T-helper 1 cell treated with Interleukin-12 subunit alpha and Interleukin-12 subunit beta and Interleukin-4 antibody, amounts not matched to agents 30 ng/mL and 1 ng/mL, for 36 hours (primary cell): ENCODE data around the gene UBE2F. TPM values are rescaled to one million over a fixed set of nuclear protein-coding genes. Genes with fewer than 3 reads are reported as not detected.
"Not testable (repeated sequence)": the region's sequence is repeated elsewhere in the genome, so short reads cannot be mapped to it uniquely, and the experiment has no call there.

Experiments used
- intact Hi-C: fragments of 100-400 bp; cut with micrococcal nuclease; formaldehyde crosslinking; loops from one replicate; pipeline ENCODE4 v1.15.1; 2024
- total RNA-seq: library from RNA; stranded (reverse); gene quantifications from 2 replicates; pipeline ENCODE4 v1.2.3, GENCODE V29; 2022

UBE2F gene
- total RNA-seq, 1 donor from 2014 or later = 79.1 TPM

DNA sequence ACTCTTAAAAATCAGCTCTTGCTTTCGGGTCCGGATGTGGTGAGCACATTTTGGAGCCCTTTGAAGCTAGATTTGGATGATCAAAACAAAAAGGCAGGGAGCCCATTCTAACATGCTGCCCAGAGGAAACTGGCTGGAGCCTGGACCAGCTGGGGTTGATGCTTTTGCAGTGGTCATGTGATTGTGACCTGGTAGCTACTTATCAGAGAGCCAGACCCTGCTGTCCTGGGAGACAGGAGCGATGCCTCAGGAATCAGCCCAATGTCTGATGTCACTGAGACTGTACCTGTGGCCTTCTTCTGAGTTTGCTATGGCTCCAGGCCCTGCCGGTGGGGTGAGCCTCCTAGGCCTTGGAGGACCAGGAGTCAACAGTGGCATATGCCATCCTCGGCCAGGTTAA, 75.3 kb downstream of the UBE2F start:
- intact Hi-C loops = no loop called here

DNA sequence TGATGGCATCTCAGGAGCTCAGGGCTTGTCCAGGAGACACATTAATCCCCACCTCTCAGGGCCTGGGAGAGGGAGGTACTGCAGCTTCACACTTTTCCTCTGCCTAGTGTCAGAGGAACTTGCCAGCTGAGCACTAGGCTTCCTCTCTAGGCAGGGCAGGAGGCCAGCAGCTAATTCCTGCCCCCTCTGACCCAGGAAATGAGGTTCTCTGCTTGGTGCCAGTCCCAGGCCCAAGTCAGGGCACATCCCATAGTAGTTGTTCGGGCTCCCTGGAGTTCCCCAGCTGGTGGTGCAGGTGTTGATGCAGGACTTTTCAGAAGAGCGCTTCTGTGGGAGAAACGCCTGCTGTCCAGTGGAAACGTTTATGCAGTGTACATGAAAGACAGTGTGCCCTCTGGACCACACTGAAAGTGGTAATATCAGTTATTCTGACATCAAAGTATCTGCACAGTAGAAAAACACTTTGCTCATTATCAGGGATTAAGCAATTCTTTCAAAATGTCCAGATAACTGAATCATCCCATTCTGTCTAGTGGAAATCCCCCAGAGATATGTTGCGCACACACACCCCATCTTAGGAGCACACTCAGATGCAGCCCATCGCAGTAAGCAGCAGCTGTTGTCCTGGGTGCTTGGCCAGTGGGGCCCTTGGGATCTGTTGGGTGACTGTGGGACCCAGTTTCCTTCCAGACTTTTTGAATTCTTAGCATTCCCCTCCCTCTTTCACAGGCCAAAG, 76.2 kb downstream of the UBE2F start:
- intact Hi-C loops = no loop called here

DNA sequence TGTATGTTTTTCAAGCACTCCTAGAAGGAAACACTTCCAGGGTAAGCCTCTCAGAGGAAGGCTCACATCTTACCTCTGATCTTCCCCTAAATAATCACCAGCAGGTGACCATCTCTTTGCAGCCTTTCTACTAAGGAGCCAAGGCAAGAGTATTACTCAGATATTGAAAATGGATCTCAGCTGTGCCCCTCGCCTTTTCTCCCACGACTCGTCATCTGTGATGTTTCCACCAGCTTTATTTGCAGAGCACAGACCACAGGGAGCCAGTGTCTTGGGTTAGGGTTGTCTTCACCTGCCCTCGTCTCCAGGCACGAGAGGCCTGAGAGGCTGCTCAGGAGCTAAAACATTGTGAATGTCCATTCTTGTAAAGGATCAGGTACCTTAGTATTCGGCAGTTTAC, 77.0 kb downstream of the UBE2F start:
- intact Hi-C loops = no loop called here

DNA sequence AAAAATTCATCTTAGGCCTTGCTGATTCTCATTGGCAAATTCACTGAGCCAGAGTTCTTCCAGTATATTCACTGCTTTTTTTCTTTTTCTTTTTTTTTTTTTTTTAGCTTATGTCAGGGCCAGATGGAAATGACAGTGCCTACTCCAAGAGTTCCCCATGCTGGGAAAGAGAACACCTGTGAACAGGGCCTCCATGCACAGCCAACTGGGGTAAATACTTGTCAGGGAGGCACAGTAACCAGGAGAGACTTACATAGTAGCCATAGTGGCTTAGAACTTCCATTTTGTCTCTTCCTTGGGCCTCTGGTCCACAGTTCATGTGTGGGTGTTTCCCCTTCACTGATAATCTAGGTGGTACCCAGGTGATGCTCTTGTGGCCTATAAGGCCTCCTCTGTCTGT, 78.8 kb downstream of the UBE2F start:
- intact Hi-C loops = no loop called here

DNA sequence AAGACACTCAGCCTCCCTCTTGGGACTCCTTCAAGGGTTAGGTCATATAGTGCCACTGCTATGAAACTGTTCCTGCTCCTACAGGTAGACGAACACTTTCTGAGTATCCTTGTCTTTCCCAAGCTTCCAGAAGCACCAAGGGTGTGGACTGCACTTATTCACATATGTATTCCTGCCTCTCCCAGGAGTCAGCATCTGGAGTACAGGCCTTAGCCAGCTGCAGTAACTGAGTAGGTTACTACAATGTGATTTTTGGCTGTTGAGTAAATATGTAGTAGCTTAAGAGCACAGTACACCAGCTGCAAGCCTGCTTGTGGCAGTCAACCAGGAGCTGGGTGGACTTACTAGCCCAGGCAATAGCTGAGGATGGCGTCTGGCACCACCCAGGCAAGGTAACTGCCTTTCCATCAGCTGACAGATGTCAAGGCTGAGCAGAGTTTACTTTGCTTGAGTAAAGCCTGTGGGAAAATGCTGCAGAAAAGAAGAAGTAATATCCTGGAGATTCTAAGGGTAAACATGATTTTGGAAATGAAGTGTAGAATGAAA, 80.0 kb downstream of the UBE2F start:
- intact Hi-C loops = no loop called here

DNA sequence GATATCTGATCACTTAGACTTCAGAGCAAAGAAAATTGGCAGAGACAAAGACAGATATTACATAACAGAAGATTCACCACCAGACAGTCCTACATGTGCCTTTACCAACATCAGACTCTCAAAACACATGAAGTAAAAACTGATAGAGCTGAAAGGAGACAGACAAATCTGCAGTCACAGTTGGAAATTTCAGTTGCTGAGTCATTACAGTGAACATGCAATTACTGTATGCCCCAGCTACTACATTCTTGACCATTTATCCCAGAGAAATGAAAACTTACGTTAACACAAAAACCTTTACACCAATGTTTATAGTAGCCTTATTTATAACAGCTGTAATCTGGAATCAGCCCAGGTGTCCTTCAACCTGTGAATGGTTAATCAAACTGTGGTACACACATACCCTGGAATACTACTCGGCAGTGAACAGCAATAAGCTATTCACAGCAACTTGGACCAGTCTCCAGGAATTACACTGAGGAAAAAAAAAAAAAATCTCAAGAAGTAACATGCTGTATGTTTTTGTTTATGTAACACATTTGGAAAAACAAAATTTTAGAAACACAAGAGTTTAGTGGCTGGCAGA, 86.5 kb downstream of the UBE2F start:
- intact Hi-C loops = no loop called here

DNA sequence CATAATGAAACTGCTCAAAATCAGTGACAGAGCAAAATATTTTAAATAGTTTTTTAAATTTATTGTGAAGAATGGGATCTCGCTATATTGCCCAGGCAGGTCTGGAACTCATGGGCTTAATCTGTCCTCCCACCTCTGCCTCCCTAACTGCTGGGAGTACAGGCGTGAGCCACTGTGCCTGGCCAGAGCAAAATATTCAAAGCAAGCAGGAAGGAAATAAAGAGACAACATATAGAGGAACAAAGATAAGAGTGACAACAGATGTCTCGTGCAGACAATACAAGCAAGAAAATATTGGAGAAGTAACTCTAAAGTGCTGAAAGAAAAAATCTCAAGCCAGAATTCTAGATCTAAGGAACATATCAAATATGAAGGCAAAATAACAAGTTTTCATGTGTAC, 89.0 kb downstream of the UBE2F start:
- intact Hi-C loops = no loop called here

DNA sequence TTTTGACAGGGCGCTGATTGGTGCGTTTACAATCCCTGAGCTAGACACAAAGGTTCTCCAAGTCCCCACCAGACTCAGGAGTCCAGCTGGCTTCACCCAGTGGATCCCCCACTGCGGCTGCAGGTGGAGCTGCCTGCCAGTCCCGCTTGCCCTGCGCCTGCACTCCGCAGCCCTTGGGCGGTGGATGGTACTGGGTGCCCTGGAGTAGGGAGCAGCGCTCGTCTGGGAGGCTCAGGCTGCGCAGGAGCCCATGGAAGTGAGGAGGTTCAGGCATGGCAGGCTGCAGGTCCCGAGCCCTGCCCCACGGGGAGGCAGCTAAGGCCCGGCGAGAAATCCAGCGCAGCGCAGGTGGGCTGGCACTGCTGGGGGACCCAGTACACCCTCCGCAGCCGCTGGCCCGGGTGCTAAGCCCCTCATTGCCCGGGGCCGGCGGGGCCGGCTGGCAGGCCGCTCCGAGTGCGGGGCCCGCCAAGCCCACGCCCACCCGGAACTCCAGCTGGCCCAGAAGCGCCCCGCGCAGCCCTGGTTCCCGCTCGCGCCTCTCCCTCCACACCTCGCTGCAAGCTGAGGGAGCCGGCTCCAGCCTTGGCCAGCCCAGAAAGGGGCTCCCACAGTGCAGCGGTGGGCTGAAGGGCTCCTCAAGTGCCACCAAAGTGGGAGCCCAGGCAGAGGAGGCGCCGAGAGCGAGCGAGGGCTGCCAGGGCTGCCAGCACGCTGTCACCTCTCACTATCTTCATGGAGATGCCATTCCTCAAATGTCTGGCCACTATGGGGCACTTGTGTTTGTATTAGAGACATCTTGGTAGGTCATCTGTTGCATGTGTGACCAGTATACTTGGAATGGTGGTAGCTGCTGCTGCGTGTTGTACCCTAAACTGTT, 91.1 kb downstream of the UBE2F start:
- intact Hi-C loops = not testable (repeated sequence)

DNA sequence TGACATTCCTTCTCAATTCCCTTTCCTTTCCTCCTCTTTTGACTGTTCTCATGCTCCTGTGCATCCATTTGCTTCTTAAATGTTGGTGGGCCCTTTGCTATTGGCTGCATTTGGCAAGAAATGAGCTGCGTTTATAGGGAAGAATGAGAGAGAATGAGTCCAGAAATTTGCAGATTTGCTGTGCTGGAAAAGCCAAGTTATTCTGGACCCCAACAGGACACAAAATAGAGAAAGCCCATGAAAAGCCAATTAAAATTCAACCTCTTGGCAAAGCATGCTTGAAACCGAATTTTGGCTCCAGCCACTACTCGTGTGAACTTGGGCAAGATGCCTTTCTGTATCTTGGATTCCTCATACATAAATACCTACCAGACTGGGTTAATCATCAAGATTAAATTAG, 92.7 kb downstream of the UBE2F start:
- intact Hi-C loops = no loop called here

DNA sequence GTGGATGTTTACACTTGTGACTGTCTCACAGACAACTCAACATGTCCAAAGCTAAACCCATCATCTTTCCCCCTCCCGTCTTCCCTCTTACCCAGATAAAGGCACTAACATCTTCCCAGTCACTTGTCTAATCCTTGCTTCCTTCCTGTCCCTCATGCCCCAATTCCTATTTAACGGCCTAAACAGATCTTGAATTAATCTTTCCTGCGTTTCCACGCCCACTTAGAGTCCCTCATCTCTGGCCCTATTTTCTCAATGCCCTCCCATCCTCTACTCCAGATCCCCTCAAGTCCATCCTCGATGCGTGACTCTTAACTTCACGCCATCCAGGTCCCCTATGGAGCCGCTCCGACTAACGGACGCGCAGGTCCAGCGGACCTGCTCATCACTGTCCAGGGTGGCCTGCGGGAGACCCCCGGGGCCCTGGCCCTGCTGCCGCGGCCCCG, 93.3 kb downstream of the UBE2F start:
- intact Hi-C loops = loop anchor here (1.0 to 2.0 kb wide), 8 partner anchors 62 to 387 kb away; partner anchors contain the start of genes HES6, ILKAP and PER2

DNA sequence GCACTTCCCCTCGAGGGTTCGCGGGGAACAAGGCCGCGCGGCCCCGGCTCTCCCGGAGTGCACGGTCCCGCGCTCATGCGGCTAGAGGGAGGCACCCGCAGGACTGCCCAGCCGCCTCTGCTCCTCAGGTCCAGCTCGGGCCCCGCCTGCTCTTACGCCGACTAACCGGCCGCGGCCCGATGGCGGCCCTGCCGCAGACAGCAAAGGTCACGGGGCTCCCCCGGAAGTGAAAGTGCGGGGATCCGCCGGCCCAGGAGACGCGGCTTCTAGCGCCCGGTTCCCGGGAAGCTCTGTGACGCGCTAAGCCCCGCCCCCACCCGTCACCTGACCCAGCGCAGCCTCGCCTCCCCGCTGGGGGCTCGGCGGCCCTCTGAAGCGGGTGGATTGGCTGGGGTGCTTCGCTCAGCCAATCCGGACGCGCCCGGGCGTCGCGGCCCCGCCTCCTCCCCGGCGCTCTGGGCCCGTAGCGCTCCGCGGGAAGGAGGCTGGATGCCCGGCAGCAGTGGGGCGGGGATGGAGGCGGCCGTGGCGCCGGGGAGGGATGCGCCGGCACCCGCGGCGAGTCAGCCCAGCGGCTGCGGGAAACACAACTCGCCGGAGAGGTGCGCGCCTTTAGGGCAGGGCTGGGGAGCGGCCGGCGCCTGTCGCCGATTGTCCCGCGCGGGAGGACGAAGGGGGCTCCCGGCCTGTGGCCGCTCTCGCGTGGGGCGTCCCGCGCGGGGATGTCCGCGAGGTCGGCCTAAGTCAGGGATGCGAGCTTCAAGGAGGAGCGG, 93.9 kb downstream of the UBE2F start, which contains the start of gene SCLY:
Gene SCLY (plus strand): TSS at position 460 of the 773 bp plus-strand sequence. CDS start 54 bp downstream, at position 514.
- intact Hi-C loops = loop anchor here (1.0 to 2.0 kb wide), 11 partner anchors 62 to 388 kb away; partner anchors contain the start of genes HES6, ILKAP, PER2 and TRAF3IP1

DNA sequence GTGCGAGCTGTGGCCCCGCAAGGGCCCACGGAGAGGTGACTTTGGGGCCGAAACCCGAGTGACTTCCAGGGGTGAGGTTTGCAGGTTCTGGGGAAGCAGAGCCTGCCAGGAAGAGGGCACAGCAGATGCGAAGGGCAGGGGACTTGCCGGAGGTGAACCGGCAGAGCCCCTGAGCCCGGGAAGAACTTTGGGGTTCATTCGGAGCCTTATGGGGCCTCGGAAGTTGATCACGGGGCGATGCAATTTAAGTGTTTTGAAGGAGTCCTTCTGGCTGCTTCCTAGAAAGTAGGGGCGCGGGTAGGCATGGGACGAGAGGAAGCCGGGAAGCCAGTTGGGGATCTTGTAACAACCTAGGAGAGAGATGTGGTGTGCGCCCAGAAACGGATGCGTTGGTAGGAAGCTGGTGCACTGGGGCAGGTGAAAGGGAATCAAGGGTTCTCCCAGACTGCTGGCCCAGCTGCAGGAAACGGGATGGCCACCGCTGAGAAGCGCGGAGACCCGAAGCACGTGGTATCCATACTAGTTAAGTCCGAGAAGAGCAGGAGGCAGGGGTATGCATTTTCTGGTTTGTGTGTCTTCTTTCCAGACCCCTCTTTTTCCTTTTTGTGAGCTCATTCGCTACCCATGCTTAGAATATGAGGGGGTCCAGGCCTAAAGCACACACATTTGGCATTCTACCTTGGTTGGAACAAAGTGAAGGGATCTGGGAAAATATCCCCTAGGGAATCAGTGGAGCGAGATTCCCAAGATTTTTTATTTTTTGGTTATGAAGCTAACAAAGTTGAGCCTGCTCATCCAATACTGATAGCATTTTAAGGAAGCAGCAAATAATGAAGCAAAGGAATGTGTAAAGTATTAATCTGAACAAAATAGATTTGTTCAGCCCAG, 94.7 kb downstream of the UBE2F start:
- intact Hi-C loops = loop anchor here (1.0 to 2.0 kb wide), 7 partner anchors 138 to 389 kb away; partner anchors contain the start of genes HES6 and TRAF3IP1

DNA sequence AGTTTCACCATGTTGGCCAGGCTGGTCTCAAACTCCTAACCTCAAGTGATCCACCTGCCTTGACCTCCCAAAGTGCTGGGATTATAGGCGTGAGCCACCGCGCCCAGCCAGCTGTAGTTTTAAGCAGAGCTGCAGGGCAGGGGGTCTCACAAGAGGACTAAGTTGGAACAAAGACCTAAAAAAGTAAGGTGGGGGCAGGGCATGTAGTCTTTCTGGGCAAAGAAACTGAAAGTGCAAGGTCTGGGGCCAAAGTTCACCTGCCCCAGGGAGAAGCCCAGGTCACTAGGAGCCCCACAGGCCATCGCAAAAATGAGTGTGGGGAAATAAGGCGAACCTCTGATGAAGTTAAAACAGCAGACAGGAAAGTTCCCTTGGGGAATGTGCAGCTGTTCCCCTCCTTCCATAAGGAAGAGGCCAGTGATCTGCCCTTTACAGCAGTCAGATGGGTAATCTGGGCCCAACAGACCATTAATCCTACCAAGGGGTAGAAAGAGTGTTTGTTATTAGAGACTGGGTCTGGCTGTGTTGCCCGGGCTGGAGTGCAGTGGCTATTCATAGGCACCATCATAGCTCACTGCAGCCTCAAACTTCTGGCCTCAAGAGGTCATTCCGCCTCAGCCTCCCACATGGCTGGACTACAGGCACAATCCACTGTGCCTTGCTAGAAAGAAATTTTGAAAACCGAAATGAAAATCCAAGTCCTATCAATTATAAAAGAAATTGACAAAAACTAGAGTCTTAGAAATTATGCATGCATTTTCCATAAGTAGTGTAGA, 96.8 kb downstream of the UBE2F start:
- intact Hi-C loops = no loop called here

DNA sequence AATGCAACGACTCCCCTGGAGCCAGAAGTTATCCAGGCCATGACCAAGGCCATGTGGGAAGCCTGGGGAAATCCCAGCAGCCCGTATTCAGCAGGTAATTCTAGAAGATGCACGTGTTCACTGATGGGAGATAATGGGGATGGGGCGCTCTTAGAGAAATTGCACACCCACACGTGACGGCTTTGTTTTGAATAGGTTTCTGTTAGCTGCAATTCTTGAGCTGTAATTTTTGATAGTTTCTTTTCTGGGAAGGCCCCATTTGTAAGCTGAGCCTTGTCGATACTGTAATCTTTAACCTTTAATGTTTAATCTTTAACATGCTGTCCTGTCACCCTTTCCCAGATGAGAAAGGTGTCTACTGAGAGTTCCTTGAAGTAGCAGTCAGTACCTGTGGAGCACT, 97.6 kb downstream of the UBE2F start:
- intact Hi-C loops = no loop called here

DNA sequence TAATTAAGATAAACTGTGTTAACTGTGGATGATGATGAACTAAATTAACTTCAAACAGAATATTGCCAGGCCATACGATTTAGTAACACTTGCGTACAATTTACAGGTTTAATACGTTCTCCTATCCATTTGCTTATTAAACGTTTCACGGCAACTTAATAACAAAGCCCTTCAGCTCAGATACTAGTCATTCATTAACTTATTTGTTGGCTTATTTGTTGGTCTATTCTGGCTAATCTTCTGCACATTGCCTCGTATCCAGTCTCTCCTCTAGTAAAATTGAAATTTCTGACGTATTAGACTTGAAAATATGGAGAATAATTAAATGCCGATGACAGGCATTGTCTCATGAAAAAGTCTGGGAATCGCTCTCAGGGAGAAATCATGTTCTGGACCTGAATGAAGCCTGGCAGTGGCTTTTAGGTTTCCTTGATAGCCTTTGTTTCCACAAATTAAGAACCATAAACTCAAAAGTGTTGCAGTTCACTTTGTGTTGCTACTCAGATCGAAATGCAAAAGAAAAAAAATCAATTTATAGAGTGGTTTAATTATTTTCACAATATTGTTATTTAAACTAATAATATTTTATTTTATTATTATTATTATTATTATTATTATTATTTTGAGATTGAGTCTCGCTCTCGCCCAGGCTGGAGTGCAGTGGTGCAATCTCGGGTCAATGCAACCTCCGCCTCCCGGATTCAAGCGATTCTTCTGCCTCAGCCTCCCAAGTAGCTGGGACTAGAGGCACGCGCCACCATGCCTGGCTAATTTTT, 98.4 kb downstream of the UBE2F start:
- intact Hi-C loops = no loop called here

DNA sequence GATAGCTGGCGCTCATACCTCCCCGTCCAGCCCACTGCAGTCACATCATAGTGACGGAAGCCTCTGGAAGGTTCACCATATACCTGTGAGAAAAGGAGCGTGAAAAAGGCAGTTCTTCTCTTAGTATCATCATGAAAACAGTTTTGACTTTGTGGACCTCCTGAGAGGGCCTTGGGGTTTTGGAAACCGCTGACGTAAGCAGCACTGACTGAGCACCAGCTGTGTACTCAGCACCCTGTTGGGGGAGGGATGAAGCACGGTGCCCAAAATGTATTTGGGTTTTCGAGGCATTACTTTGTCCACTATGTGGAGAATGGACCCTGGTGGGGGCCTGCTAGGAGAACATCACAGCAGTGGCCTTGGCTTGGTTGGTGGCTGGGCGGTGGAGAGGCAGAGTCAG, 99.4 kb downstream of the UBE2F start:
- intact Hi-C loops = no loop called here

DNA sequence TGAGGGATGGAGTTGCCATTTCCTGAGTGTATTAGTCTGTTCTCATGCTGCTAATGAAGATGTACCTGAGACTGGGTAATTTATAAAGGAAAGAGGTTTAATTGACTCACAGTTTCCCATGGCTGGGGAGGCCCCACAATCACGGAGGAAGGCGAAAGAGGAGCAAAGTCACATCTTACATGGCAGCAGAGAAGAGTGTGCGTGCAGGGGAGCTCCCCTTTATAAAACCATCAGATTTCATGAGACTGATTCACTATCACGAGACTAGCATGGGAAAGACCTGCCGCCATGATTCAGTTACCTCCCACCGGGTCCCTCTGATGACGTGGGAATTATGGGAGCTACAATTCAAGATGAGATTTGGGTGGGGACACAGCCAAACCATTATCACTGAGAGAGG, 99.9 kb downstream of the UBE2F start:
- intact Hi-C loops = not testable (repeated sequence)

DNA sequence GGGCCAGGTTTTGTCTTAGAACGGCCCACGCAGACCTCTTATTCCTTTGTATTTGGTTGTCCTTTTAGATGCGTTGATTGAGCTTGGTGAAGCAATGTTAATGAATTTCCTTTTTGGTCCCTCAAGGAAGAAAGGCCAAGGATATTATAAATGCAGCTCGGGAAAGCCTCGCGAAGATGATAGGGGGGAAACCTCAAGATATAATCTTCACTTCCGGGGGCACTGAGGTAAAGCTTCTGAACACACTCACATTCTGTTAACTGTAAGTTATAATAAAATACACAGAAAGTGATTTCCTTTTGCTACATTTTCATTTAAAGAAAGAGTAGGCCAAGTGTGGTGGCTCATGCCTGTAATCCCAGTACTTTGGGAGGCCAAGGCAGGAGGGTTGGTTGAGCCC, 101.1 kb downstream of the UBE2F start:
- intact Hi-C loops = no loop called here
